GM12878 (cell line): ENCODE data around the gene TXLNB. TPM values are rescaled to one million over a fixed set of nuclear protein-coding genes. Genes with fewer than 3 reads are reported as not detected.

Experiments used
- ATAC-seq: fragments of 200-7000 bp; cut with Tn5 transposase; 3 replicates; pipeline ENCODE4 v1.9.1; 2020; ENCODE audit warnings: mild to moderate bottlenecking, moderate library complexity
- BruUV-seq: library from RNA; stranded (reverse); fragments of 400-500 nt; replicated peaks from 2 replicates; lab custom pipeline; 2021; lab: Mats Ljungman, UMichigan
- CTCF ChIA-PET: fragments of 300-600 bp; sonication (Branson Sonifier 250); formaldehyde crosslinking; extraction: SDS; loops from one replicate; lab custom pipeline; 2021; ENCODE audit warnings: inconsistent platforms; lab: Yijun Ruan, JAX
- POLR2A ChIA-PET: fragments of 350-600 bp; formaldehyde crosslinking; extraction: SDS; loops from one replicate; lab custom pipeline; 2021; ENCODE audit warnings: inconsistent platforms; lab: Charles Lee
- RAD21 ChIA-PET: fragments of 300-600 bp; sonication (Branson Sonifier 250); formaldehyde crosslinking; loops from one replicate; lab custom pipeline; 2023; ENCODE audit warnings: antibody characterized with exemption; ENCODE audit not compliant: unreplicated experiment; lab: Charles Lee
- SMC1A ChIA-PET: fragments of 300-600 bp; sonication (Branson Sonifier 250); formaldehyde crosslinking; loops from one replicate; lab custom pipeline; 2023; ENCODE audit not compliant: unreplicated experiment, uncharacterized antibody; lab: Charles Lee
- DNase-seq: peaks from one replicate; pipeline ENCODE4 v3.0.0-alpha.2; 2011; ENCODE audit warnings: low read depth, low spot score
- FAIRE-seq: peaks from 3 replicates; lab custom pipeline; 2011; peaks lifted over from hg19 to GRCh38; lab: Jason Lieb, UNC
- H2AFZ ChIP-seq: 2 replicates; pipeline ENCODE4 v1.6.0; 2011; ENCODE audit warnings: low read depth, low read length, control low read depth; ENCODE audit not compliant: control insufficient read depth
- H3K27ac ChIP-seq: 2 replicates; pipeline ENCODE4 v1.5.1; 2011; ENCODE audit warnings: control low read depth; ENCODE audit not compliant: control insufficient read depth, insufficient read depth
- H3K27me3 ChIP-seq, 2 experiments: replicated peaks in 1 of 2; 2 replicates each; pipeline versions ENCODE4 v1.6.0 to v1.6.1; 2011; ENCODE audit warnings: low read length in 1 of 2; ENCODE audit not compliant: control insufficient read depth in 2 of 2, insufficient read depth in 2 of 2
- H3K36me3 ChIP-seq, 2 experiments: 2 replicates each; pipeline ENCODE4 v1.5.1; 2011; ENCODE audit warnings: low read length in 1 of 2; ENCODE audit not compliant: control insufficient read depth in 2 of 2, insufficient read depth in 2 of 2
- H3K4me1 ChIP-seq: 2 replicates; pipeline ENCODE4 v1.6.1; 2011; ENCODE audit warnings: mild to moderate bottlenecking, low read length, moderate library complexity, mixed read lengths; ENCODE audit not compliant: control insufficient read depth, insufficient read depth
- H3K4me2 ChIP-seq: 2 replicates; pipeline ENCODE4 v1.6.0; 2011; ENCODE audit warnings: control low read depth; ENCODE audit not compliant: control insufficient read depth, insufficient read depth
- H3K4me3 ChIP-seq: fragments of 200-600 bp; sonication (generic); 2 replicates; pipeline ENCODE4 v1.5.1; 2016
- H3K79me2 ChIP-seq: 2 replicates; pipeline ENCODE4 v1.6.0; 2011; ENCODE audit warnings: low read length; ENCODE audit not compliant: control insufficient read depth, insufficient read depth
- H3K9ac ChIP-seq: 2 replicates; pipeline ENCODE4 v1.8.0; 2011; ENCODE audit warnings: low read length, control low read depth, mixed read lengths; ENCODE audit not compliant: control insufficient read depth, insufficient read depth
- H3K9me3 ChIP-seq: replicated peaks from 3 replicates; pipeline ENCODE4 v1.5.1; 2011; ENCODE audit warnings: mild to moderate bottlenecking, low read length; ENCODE audit not compliant: control insufficient read depth, insufficient read depth
- H4K20me1 ChIP-seq: 2 replicates; pipeline ENCODE4 v1.6.0; 2011; ENCODE audit not compliant: control insufficient read depth, insufficient read depth
- CBFB ChIP-seq: IDR thresholded peaks from 2 replicates; pipeline ENCODE4 v1.6.1; 2016; ENCODE audit warnings: antibody characterized with exemption, low read depth
- CBX5 ChIP-seq: sonication (generic); IDR thresholded peaks from 2 replicates; pipeline ENCODE4 v1.6.1; 2016; ENCODE audit warnings: low read depth, moderate library complexity, mild to moderate bottlenecking, inconsistent platforms
- CUX1 ChIP-seq: IDR thresholded peaks from 2 replicates; pipeline ENCODE4 v1.6.1; 2012; ENCODE audit warnings: improper control_type of control experiment, low read depth, low read length; ENCODE audit not compliant: insufficient replicate concordance
- DPF2 ChIP-seq: fragments of 450-650 bp; IDR thresholded peaks from 2 replicates; pipeline ENCODE4 v1.6.1; 2017; ENCODE audit warnings: mild to moderate bottlenecking
- HSF1 ChIP-seq: fragments of 150-350 bp; IDR thresholded peaks from 2 replicates; pipeline ENCODE4 v1.6.1; 2014; ENCODE audit warnings: mild to moderate bottlenecking, low read depth, low read length
- NFIC ChIP-seq: IDR thresholded peaks from 2 replicates; pipeline ENCODE4 v1.6.1; 2012; ENCODE audit warnings: low read depth, mild to moderate bottlenecking, inconsistent platforms, low read length, moderate library complexity
- NR2C1 ChIP-seq: fragments of 450-650 bp; IDR thresholded peaks from 2 replicates; pipeline ENCODE4 v1.6.1; 2017; ENCODE audit warnings: antibody characterized with exemption, mild to moderate bottlenecking, moderate library complexity
- NR2C2 ChIP-seq: IDR thresholded peaks from 2 replicates; pipeline ENCODE4 v1.6.1; 2011; ENCODE audit warnings: borderline replicate concordance, low read depth; ENCODE audit not compliant: control insufficient read depth, insufficient read length
- NR2F1 ChIP-seq: fragments of 450-650 bp; conservative IDR thresholded peaks from 2 replicates; pipeline ENCODE4 v1.6.1; 2017; ENCODE audit warnings: mild to moderate bottlenecking
- PAX8 ChIP-seq: fragments of 450-650 bp; IDR thresholded peaks from 2 replicates; pipeline ENCODE4 v1.6.1; 2017; ENCODE audit warnings: mild to moderate bottlenecking, moderate library complexity
- POLR2AphosphoS5 ChIP-seq: IDR thresholded peaks from 2 replicates; pipeline ENCODE4 v1.6.1; 2011; ENCODE audit warnings: mild to moderate bottlenecking, low read length, inconsistent platforms
- RAD21 ChIP-seq: IDR thresholded peaks from 2 replicates; pipeline ENCODE4 v1.6.1; 2011; ENCODE audit warnings: mild to moderate bottlenecking, low read depth, low read length, moderate library complexity; ENCODE audit not compliant: insufficient read depth
- TBL1XR1 ChIP-seq: IDR thresholded peaks from 2 replicates; pipeline ENCODE4 v1.6.1; 2012; ENCODE audit warnings: low read depth, low read length, improper control_type of control experiment
- TCF7 ChIP-seq: IDR thresholded peaks from 2 replicates; pipeline ENCODE4 v1.6.1; 2014; ENCODE audit warnings: antibody characterized with exemption, borderline replicate concordance
- ZNF384 ChIP-seq: IDR thresholded peaks from 2 replicates; pipeline ENCODE4 v1.6.1; 2012; ENCODE audit warnings: low read depth, mild to moderate bottlenecking, low read length, improper control_type of control experiment, borderline replicate concordance
- ZZZ3 ChIP-seq: IDR thresholded peaks from 2 replicates; pipeline ENCODE4 v1.6.1; 2011; ENCODE audit warnings: low read depth; ENCODE audit not compliant: control insufficient read depth, insufficient read length
- WGBS: methylation state at CpG from one replicate; pipeline ENCODE4 v1.1.6; 2016; ENCODE audit warnings: low lambda C conversion rate; ENCODE audit not compliant: insufficient replicate concordance, insufficient coverage; ENCODE audit errors: missing lambda C conversion rate; 5-methylcytosine and 5-hydroxymethylcytosine counted together
- in situ Hi-C: fragments of 300-500 bp; cut with MboI; formaldehyde crosslinking; loops from 9 replicates; pipeline ENCODE4 v1.14.3; 2018; ENCODE audit warnings: mixed read lengths
- intact Hi-C: fragments of 100-400 bp; cut with micrococcal nuclease; formaldehyde crosslinking; loops from one replicate; pipeline ENCODE4 v1.14.2; 2022; ENCODE audit not compliant: unreplicated experiment
- polyA plus RNA-seq, 11 experiments: library from polyadenylated mRNA; depleted of rRNA in 4 of 11; unstranded in 6 of 11; stranded (reverse) in 5 of 11; fragments of >200 nt; fragmentation: Nextera tagmentation in 4 of 11; fragmentation: Illumina TruSeq in 1 of 11; extraction: Ambion mirVana in 4 of 11; extraction: Trizol in 1 of 11; gene quantifications; 1 replicate in 1 of 11; 2 replicates in 10 of 11; pipeline versions ENCODE4 v1.2.1 to v1.2.3, GENCODE V29; 2011 to 2016; ENCODE audit warnings: inconsistent platforms in 2 of 11, missing spikeins in 2 of 11, low read depth in 1 of 11
- total RNA-seq, 4 experiments: library from RNA; depleted of rRNA in 3 of 4; stranded (reverse); fragments of >200 nt in 3 of 4; fragmentation: Illumina TruSeq in 1 of 4; extraction: Trizol in 1 of 4; gene quantifications; 2 replicates each; pipeline versions ENCODE4 v1.2.1 to v1.2.3, GENCODE V29; 2013 to 2021

TXLNB gene
- total and polyA plus RNA-seq, 10 of the 15 experiments (the other 5 are each of a cell fraction or from before 2014, with no cell fraction given): 0.07 to 1.3 (median 0.22) TPM; not detected in 1

- TF ChIP-seq HSF1 (no peak), RAD21 (no peak), NR2F1 (no peak), NR2C1 (no peak), TBL1XR1 (no peak)
Measured at GRCh38 chr6:139330306-139330705, 38.5 kb upstream of the TXLNB start (continued).

- H3K4me1 ChIP-seq: peaks cover 21% of the 10 kb centered on the region
- FAIRE-seq: no peak
- no peak for TF ChIP-seq ZNF384
- TF ChIP-seq NFIC: no peak
- TF ChIP-seq PAX8: no peak
- no peak for TF ChIP-seq NR2C2
- TF ChIP-seq HSF1: no peak
- no peak for TF ChIP-seq CBFB
- no peak for TF ChIP-seq CUX1
- no peak for TF ChIP-seq DPF2
- no peak for TF ChIP-seq ZZZ3
- TF ChIP-seq CBX5: no peak
- no peak for TF ChIP-seq POLR2AphosphoS5
- no peak for TF ChIP-seq TCF7
Measured at GRCh38 chr6:139329224-139329623, 37.4 kb upstream of the TXLNB start.

More at GRCh38 chr6:139329224-139329623, 37.4 kb upstream of the TXLNB start:
- H3K9me3 ChIP-seq: no peaks in the 10 kb centered on the region; the same call in 2 of the 3 replicates
- in situ Hi-C loops: no loop called here
- H2AFZ ChIP-seq: no peak overlapping the region
- no peak overlapping the region for H3K4me3 ChIP-seq
- POLR2A ChIA-PET: interaction anchor here (0.6 to 0.7 kb wide), 2 partner anchors 42 to 393 kb away, joined by 3 read pairs; no protein-coding TSS in a partner anchor
- SMC1A ChIA-PET: interaction anchor here (1.0 to 9.9 kb wide), 6 partner anchors 14 to 110 kb away, joined by 3 to 60 read pairs (median 4); partner anchors contain the start of gene TXLNB
- no peak for ATAC-seq
- no peak overlapping the region for H3K27ac ChIP-seq
- H3K4me2 ChIP-seq: no peak overlapping the region
- CTCF ChIA-PET: interaction anchor here (0.6 to 2.2 kb wide), 5 partner anchors 11 to 108 kb away, joined by 3 to 6 read pairs (median 3); no protein-coding TSS in a partner anchor
- BruUV-seq: no TSS peak
- no peaks in the 10 kb centered on the region for H4K20me1 ChIP-seq
- RAD21 ChIA-PET: interaction anchor here (0.9 to 1.4 kb wide), 2 partner anchors 9 to 37 kb away, joined by 3 read pairs; partner anchors contain the start of gene TXLNB
- intact Hi-C loops: no loop called here
- no peaks in the 10 kb centered on the region for H3K36me3 ChIP-seq
- no peak overlapping the region for H3K9ac ChIP-seq
- DNase-seq: no peak
- H3K79me2 ChIP-seq: no peaks in the 10 kb centered on the region
- 92% methylated on average over 3 of the region's 3 CpGs for WGBS
- H3K27me3 ChIP-seq: no peaks in the 10 kb centered on the region
